Left kidney (tissue), 2 donors: Measurements from ENCODE around the gene PIGR. TPM values are rescaled to one million over a fixed set of nuclear protein-coding genes. Genes with fewer than 3 reads are reported as not detected.
"Not testable (repeated sequence)": the region's sequence is repeated elsewhere in the genome, so short reads cannot be mapped to it uniquely, and the experiment has no call there.

Experiments
- DNase-seq: peaks from one replicate; pipeline ENCODE4 v3.0.0-alpha.2; 2013
- polyA plus RNA-seq: library from polyadenylated mRNA; unstranded; fragments of 120-200 nt; gene quantifications from one replicate; pipeline ENCODE4 v1.2.1, GENCODE V29; 2013; ENCODE audit not compliant: insufficient read length

PIGR gene
- polyA plus RNA-seq, 1 donor, result 1.6 TPM

- DNase-seq, result no peak
Measured at GRCh38 chr1:206933333-206933945, 12.8 kb downstream of the PIGR start.

- no peak for DNase-seq
Measured at GRCh38 chr1:206932177-206932576, 14.1 kb downstream of the PIGR start.

GRCh38 chr1:206931709-206932108, 14.6 kb downstream of the PIGR start:
- no peak for DNase-seq

- no peak for DNase-seq
Measured at GRCh38 chr1:206930210-206930798, 16.0 kb downstream of the PIGR start.

- DNase-seq, result no peak
Measured at GRCh38 chr1:206929524-206929923, 16.7 kb downstream of the PIGR start.

GRCh38 chr1:206926286-206926685, 20.0 kb downstream of the PIGR start:
- no peak for DNase-seq

GRCh38 chr1:206925106-206925736, 21.0 kb downstream of the PIGR start:
- DNase-seq, result no peak

GRCh38 chr1:206924592-206925105, 21.6 kb downstream of the PIGR start:
- no peak for DNase-seq

- not testable (repeated sequence) for DNase-seq
Measured at GRCh38 chr1:206923961-206924557, 22.2 kb downstream of the PIGR start.

GRCh38 chr1:206923009-206923960, 23.0 kb downstream of the PIGR start:
- no peak for DNase-seq

GRCh38 chr1:206922524-206922923, 23.7 kb downstream of the PIGR start:
- DNase-seq, result no peak

- no peak for DNase-seq
Measured at GRCh38 chr1:206921772-206922265, 24.4 kb downstream of the PIGR start, which contains the start of gene FCMR. Gene FCMR (minus strand): TSS chr1:206921941. CDS start chr1:206921854, 87 bp downstream.

GRCh38 chr1:206918076-206918475, 28.2 kb downstream of the PIGR start:
- no peak for DNase-seq

- no peak for DNase-seq
Measured at GRCh38 chr1:206916000-206916709, 30.1 kb downstream of the PIGR start.

GRCh38 chr1:206915030-206915735, 31.1 kb downstream of the PIGR start:
- DNase-seq, result no peak

- DNase-seq, result no peak
Measured at GRCh38 chr1:206913766-206914537, 32.3 kb downstream of the PIGR start.

GRCh38 chr1:206912445-206913095, 33.7 kb downstream of the PIGR start:
- DNase-seq, result peak; percentile 83

- peak; percentile 51 for DNase-seq
Measured at GRCh38 chr1:206911064-206911663, 35.1 kb downstream of the PIGR start.
